Measurements from ENCODE around the gene ZNF697.
"Not testable (repeated sequence)": the region's sequence is repeated elsewhere in the genome, so short reads cannot be mapped to it uniquely, and the experiment has no call there.

GRCh38 chr1:119605080-119605479 lies 43.0 kb downstream of the ZNF697 start:
- TF ChIP-seq CTCF, POLR2AphosphoS5 (IDR thresholded peaks at IDR 0.05): not testable (repeated sequence)
